Right lobe of liver (tissue), 4 donors: ENCODE measurements around the gene APOA4.

ENCODE experiments used
- POLR2A ChIP-seq: fragments of 450-650 bp; IDR thresholded peaks from one replicate; pipeline ENCODE4 v1.6.1; 2017; ENCODE audit warnings: antibody characterized with exemption, mild to moderate bottlenecking
- TF ChIP-seq, protein P1 (sequence below), 4 donors: fragments of 200-600 bp in 3 of 4; fragments of 450-650 bp in 1 of 4; IDR thresholded peaks; one replicate each; pipeline versions ENCODE4 v1.5.1 to v1.8.0; 2016 to 2022; ENCODE audit warnings: antibody characterized with exemption in 4 of 4, mild to moderate bottlenecking in 2 of 4
- donor health status: DM: no; HTN: no; CAD: no.
- donor health status: DM: no; HTN: no; CAD: no.
- donor health status: DM: no; HTN: yes; CAD: no.

DNA sequence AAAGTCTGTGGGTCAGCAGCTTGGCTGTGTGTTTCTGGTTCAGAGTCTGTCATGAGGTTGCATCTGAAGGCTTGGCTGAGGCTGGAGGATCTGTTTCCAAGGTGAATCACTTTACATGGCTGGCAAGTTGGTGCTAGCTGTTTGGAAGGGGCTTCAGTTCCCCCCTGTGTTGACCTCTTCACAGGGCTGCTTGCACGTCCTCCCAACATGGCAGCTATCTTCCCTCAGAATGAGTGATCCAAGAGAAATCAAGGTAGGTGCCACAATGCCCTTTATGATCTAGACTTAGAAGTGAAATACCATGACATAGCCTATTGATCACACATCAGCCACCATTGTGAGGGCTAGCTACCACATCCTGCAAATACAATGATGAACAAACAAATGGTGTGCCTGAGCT is 9.9 kb downstream of the APOA4 start:
- TF ChIP-seq, protein P1, sequence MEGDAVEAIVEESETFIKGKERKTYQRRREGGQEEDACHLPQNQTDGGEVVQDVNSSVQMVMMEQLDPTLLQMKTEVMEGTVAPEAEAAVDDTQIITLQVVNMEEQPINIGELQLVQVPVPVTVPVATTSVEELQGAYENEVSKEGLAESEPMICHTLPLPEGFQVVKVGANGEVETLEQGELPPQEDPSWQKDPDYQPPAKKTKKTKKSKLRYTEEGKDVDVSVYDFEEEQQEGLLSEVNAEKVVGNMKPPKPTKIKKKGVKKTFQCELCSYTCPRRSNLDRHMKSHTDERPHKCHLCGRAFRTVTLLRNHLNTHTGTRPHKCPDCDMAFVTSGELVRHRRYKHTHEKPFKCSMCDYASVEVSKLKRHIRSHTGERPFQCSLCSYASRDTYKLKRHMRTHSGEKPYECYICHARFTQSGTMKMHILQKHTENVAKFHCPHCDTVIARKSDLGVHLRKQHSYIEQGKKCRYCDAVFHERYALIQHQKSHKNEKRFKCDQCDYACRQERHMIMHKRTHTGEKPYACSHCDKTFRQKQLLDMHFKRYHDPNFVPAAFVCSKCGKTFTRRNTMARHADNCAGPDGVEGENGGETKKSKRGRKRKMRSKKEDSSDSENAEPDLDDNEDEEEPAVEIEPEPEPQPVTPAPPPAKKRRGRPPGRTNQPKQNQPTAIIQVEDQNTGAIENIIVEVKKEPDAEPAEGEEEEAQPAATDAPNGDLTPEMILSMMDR (IDR thresholded peaks at IDR 0.05) = no peak
- no peak for TF ChIP-seq POLR2A
